ENCODE results near the gene RSRC1.

- TF ChIP-seq CTCF (IDR thresholded peaks at IDR 0.05) (no peak), SIN3A (IDR thresholded peaks at IDR 0.05; ENCODE audit: borderline replicate concordance, insufficient read depth, low read depth, low read length) (no peak)
Measured at GRCh38 chr3:158479051-158479450, 369.2 kb downstream of the RSRC1 start.
